Activated CD4-positive, alpha-beta memory T cell treated with anti-CD3 and anti-CD28 coated beads, Interleukin-2, amount 10 ng/mL, durations not matched to agents 7 days and 5 days (primary cell): ENCODE results near the gene BNIP5. TPM values are rescaled to one million over a fixed set of nuclear protein-coding genes. Genes with fewer than 3 reads are reported as not detected.

Experiments used
- CTCF ChIA-PET: fragments of 350-600 bp; sonication (Branson Sonifier 250); formaldehyde crosslinking; loops from one replicate; lab custom pipeline; 2021; ENCODE audit warnings: antibody characterized with exemption, inconsistent platforms; lab: Charles Lee
- POLR2A ChIA-PET: fragments of 350-600 bp; sonication (Branson Sonifier 250); formaldehyde crosslinking; loops from one replicate; lab custom pipeline; 2021; ENCODE audit warnings: antibody characterized with exemption; lab: Charles Lee
- DNase-seq: peaks from one replicate; pipeline ENCODE4 v3.0.0-alpha.2; 2020
- H3K27ac Mint-ChIP-seq: one replicate; pipeline ENCODE4 v1.8.0; 2021; ENCODE audit warnings: mild to moderate bottlenecking, mixed read lengths
- H3K27me3 Mint-ChIP-seq: one replicate; pipeline ENCODE4 v1.8.0; 2021; ENCODE audit warnings: mixed read lengths
- H3K36me3 Mint-ChIP-seq: one replicate; pipeline ENCODE4 v1.8.0; 2021; ENCODE audit warnings: low read depth, mixed read lengths
- H3K4me1 Mint-ChIP-seq: one replicate; pipeline ENCODE4 v1.8.0; 2021; ENCODE audit warnings: mixed read lengths
- H3K4me3 Mint-ChIP-seq: one replicate; pipeline ENCODE4 v1.8.0; 2021; ENCODE audit warnings: mild to moderate bottlenecking, mixed read lengths
- H3K9me3 Mint-ChIP-seq: one replicate; pipeline ENCODE4 v1.8.0; 2021; ENCODE audit warnings: mixed read lengths
- total RNA-seq, 2 experiments: library from RNA; stranded (reverse); gene quantifications; one replicate each; pipeline ENCODE4 v1.2.3, GENCODE V29; 2021

Gene BNIP5
- total RNA-seq, 2 experiments from 2014 or later, result not detected

GRCh38 chr6:36336208-36336710, 429 bp downstream of the BNIP5 start:
- POLR2A ChIA-PET, result interaction anchor here (1.3 kb wide), 1 partner anchor 10 kb away, joined by 3 read pairs; no protein-coding TSS in a partner anchor
- no peak for DNase-seq
- H3K27ac Mint-ChIP-seq, result no peak overlapping the region
- CTCF ChIA-PET, result no interaction called here
- H3K27me3 Mint-ChIP-seq, result peaks cover 57% of the 10 kb centered on the region
- no peaks in the 10 kb centered on the region for H3K9me3 Mint-ChIP-seq
- H3K36me3 Mint-ChIP-seq, result no peaks in the 10 kb centered on the region
- H3K4me3 Mint-ChIP-seq, result no peak overlapping the region
- H3K4me1 Mint-ChIP-seq, result peaks cover 13% of the 10 kb centered on the region

DNA sequence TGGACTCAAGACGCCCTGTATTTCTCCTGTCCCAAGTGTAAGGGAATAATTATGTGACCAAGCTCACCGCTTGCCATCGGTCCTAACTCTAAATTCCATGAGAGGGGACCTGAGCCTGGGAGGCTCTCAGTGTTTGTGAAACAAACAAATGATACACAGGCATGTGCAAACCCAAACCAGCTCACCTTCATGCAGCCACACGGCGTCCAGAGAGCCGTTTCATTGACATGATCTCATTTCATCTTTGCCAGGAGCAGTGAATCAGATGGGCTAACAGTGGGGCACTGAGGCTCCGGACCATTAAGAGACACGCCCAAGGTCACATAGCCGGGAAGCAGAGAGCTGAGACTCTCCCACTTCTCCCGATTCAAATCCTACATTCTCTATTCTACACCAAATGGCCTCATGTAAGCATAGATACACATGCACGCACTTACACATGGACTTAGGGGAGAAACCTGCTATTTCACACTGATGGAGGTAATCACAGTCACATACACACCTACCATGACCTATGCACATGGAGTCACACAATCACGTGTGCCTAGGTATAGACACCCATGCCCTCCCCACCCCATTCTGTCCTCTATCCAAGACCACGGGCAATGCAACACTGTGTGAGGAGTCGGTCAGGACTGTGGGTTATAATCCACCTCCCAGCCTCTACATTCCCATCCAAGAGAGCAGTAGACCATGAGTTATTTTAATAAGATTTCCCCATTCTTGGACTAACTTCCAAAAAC, 1.1 kb downstream of the BNIP5 start:
- H3K4me3 Mint-ChIP-seq, result no peak overlapping the region
- H3K27me3 Mint-ChIP-seq, result peaks cover 53% of the 10 kb centered on the region
- no peak for DNase-seq
- no peaks in the 10 kb centered on the region for H3K9me3 Mint-ChIP-seq
- ChIA-PET POLR2A (no interaction called here), CTCF (no interaction called here)
- no peak overlapping the region for H3K27ac Mint-ChIP-seq
- H3K4me1 Mint-ChIP-seq, result peaks cover 10% of the 10 kb centered on the region
- H3K36me3 Mint-ChIP-seq, result no peaks in the 10 kb centered on the region

DNA sequence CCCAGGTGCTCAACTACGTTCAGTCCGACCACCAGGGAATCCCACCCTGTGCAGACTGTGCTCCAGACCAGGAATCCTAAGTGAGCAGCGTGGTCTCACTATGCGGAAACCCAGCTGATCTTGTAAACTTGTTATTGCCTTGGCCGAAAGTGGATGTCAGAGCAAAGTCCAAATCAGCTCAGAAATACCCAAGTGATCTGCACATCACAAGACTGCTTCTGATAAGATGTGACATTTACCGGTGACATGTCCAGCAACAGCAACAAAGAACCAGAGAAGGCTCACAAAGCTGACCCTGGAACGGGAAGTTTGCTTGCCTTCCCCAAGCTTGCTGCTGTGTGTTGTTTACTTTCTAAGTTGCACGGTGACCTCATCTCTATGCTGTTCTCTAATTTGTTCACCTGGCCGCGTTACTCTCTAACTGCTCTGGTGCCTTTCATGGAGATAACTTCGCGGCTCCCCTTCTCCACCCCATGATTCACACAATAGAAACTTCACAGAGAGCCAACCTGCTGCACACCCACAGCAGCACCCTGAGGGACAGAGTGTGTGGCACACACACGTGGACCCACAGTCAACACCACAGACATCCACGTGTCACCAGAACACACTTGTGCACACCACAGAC, 1.7 kb downstream of the BNIP5 start:
- DNase-seq, result no peak
- H3K4me1 Mint-ChIP-seq, result peaks cover 9% of the 10 kb centered on the region
- no peak overlapping the region for H3K27ac Mint-ChIP-seq
- H3K4me3 Mint-ChIP-seq, result no peak overlapping the region
- no peaks in the 10 kb centered on the region for H3K36me3 Mint-ChIP-seq
- ChIA-PET CTCF (no interaction called here), POLR2A (no interaction called here)
- H3K9me3 Mint-ChIP-seq, result no peaks in the 10 kb centered on the region
- H3K27me3 Mint-ChIP-seq, result peaks cover 48% of the 10 kb centered on the region

DNA sequence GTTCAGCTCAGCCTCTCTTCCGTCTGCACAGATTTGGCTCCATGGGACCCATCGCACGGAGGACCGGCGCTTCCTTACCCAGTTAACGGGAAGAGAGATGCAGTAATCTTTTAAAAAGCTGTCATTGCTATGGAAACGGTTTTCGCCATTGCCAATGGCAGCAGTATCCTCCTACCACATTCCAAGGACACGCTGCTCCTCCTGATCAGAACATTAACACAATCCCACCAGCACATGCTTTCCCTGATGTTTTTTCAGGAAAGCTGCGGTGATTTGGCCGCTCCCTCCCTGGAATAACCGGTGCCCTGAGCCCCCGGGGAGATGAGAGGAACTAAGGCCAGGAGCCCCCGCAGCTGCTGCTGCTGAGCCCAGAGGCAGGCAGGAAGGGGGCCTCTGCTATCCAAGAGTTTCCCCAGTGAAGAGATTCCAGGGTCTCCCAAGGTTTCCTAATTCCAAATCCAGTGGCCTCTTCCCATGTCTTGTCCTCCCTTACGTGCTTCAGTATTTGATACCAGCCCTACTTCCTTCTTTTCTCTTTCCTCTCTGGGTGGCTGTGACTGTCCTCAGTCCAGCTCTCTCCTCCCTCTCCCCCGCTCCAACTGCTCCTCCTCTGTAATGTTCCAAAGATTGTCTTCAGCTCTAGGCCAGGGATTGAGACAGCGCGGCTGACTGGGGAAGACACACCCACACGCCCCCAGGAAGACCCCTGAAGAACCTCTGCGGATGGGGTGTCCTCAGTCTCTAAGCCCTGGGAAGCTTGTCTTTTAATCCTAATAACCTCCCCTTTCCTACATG, 2.6 kb downstream of the BNIP5 start:
- CTCF ChIA-PET, result interaction anchor here (1.1 to 1.2 kb wide), 2 partner anchors 16 to 32 kb away, joined by 3 read pairs; no protein-coding TSS in a partner anchor
- DNase-seq, result no peak
- POLR2A ChIA-PET, result no interaction called here
- H3K27me3 Mint-ChIP-seq, result peaks cover 42% of the 10 kb centered on the region
- H3K4me1 Mint-ChIP-seq, result peaks cover 9% of the 10 kb centered on the region
- H3K9me3 Mint-ChIP-seq, result no peaks in the 10 kb centered on the region
- no peak overlapping the region for H3K27ac Mint-ChIP-seq
- no peak overlapping the region for H3K4me3 Mint-ChIP-seq
- H3K36me3 Mint-ChIP-seq, result no peaks in the 10 kb centered on the region

DNA sequence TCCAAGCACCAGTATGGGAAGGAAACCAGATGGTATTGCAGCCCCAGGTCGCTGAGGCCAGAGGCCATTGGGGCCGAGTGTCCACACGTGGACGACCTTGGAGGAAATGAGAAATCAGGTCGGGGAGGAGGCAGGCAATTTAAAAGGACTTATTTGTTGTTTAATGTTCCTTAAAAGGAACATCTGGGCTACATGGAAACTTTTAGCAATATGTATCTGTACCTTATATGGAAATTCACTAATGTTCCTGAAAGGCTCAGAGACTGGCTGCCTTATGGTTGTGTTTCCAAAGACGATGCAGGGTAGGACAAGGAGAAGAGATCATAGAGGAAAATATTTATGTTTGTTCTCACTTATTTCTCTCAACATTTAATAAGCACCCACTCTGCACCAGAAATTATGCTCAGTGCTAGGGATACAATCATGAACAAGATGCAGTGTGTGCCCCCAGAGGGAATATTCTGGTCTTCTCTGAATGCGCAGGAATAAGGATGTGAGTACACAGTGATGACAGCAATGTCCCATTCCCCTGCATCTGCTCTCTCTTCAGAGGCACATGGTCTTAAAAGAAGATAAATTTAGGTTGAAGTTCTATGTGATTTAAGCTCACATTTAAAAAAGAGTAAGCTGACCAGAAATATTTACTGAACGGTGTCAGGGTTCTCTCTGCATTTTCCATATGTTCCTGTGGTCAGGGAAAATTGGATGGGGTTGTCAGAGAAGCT, 3.4 kb downstream of the BNIP5 start:
- no peak overlapping the region for H3K4me3 Mint-ChIP-seq
- H3K27ac Mint-ChIP-seq, result no peak overlapping the region
- DNase-seq, result no peak
- no peaks in the 10 kb centered on the region for H3K9me3 Mint-ChIP-seq
- ChIA-PET CTCF (interaction anchor here (1.1 to 1.2 kb wide), 2 partner anchors 16 to 31 kb away, joined by 3 read pairs; no protein-coding TSS in a partner anchor), POLR2A (no interaction called here)
- no peaks in the 10 kb centered on the region for H3K36me3 Mint-ChIP-seq
- H3K4me1 Mint-ChIP-seq, result peaks cover 5% of the 10 kb centered on the region
- peaks cover 41% of the 10 kb centered on the region for H3K27me3 Mint-ChIP-seq

DNA sequence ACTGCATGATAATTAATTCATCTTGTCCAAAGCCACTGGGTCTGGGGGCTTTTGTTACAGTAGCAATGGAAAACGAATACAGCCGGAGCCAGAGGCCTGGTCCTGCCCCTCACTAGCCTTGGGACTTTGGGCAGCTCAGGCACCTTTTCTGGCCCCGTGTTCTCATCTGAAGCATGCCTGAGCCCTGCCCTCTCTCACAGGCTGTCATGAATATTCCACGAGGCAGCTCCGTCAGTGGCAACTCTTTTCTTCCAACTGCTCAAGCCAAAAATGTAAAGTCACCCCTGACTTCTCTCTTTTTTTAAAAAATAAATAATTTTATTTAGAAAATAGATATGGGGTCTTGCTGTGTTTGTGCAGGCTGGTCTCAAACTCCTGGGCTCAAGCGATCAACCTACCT, 5.3 kb downstream of the BNIP5 start:
- peaks cover 41% of the 10 kb centered on the region for H3K27me3 Mint-ChIP-seq
- H3K27ac Mint-ChIP-seq, result no peak overlapping the region

DNA sequence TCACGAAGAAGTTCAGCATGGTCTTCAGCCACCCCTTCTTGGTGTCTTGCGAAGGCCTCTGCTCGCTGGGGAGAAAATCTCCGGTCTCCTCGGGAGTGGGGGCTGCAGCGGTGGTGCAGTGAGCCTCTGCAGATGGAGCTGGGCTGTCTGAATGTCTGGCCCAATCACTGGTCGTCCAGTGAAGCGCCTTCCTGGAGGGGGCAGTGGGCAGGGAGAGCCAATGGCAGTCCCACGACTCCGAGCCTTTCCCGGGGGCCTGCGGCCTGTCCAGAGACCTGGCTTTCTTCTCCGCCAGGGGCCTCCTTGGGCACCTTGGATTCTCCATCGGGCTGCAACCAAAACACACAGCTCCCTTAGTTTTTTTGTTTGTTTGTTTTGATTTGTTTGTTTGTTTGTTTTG, 6.3 kb downstream of the BNIP5 start:
- H3K4me3 Mint-ChIP-seq, result no peak overlapping the region
- H3K9me3 Mint-ChIP-seq, result no peaks in the 10 kb centered on the region
- ChIA-PET CTCF (no interaction called here), POLR2A (no interaction called here)
- no peaks in the 10 kb centered on the region for H3K36me3 Mint-ChIP-seq
- H3K27ac Mint-ChIP-seq, result no peak overlapping the region
- H3K4me1 Mint-ChIP-seq, result no peaks in the 10 kb centered on the region
- DNase-seq, result no peak
- peaks cover 46% of the 10 kb centered on the region for H3K27me3 Mint-ChIP-seq

More for the DNA sequence above, 5.3 kb downstream of the BNIP5 start:
- Mint-ChIP-seq H3K9me3 (no peaks in the 10 kb centered on the region), H3K36me3 (no peaks in the 10 kb centered on the region), H3K4me1 (no peaks in the 10 kb centered on the region), H3K4me3 (no peak overlapping the region)
- ChIA-PET CTCF (no interaction called here), POLR2A (no interaction called here)
- no peak for DNase-seq

DNA sequence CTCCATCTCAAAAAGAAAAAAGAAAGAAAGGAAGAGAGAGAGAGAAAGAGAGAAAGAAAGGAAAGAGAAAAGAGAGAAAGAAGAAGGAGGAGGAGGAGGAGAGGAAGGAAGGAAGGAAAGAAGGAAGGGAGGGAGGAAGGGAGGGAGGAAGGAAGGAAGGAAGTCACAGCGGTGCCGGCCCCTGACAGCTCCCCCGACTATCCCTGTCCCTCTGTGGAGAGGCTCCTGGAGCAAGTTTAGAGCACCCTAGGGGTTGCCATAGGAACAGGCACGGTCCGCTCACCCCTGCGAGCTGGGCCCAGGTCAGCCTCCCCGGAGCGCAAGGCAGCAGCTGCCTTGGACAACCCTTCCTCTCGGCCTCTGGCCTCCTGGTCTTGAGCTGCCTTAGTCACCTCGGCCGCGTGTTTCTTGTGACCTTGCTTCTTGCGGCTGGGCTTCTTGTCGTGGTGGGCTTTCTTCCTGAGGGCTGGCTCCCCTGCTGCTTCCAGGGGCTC, 6.8 kb downstream of the BNIP5 start:
- H3K4me3 Mint-ChIP-seq, result no peak overlapping the region
- no peak overlapping the region for H3K27ac Mint-ChIP-seq
- H3K27me3 Mint-ChIP-seq, result peaks cover 41% of the 10 kb centered on the region
- H3K36me3 Mint-ChIP-seq, result no peaks in the 10 kb centered on the region
- ChIA-PET CTCF (no interaction called here), POLR2A (no interaction called here)
- DNase-seq, result no peak
- H3K9me3 Mint-ChIP-seq, result no peaks in the 10 kb centered on the region
- no peaks in the 10 kb centered on the region for H3K4me1 Mint-ChIP-seq

- ChIA-PET CTCF (interaction anchor here (1.8 kb wide), 1 partner anchor 12 kb away, joined by 7 read pairs; no protein-coding TSS in a partner anchor), POLR2A (no interaction called here)
- no peak for DNase-seq
- no peaks in the 10 kb centered on the region for H3K9me3 Mint-ChIP-seq
- no peaks in the 10 kb centered on the region for H3K4me1 Mint-ChIP-seq
- no peak overlapping the region for H3K27ac Mint-ChIP-seq
- peaks cover 30% of the 10 kb centered on the region for H3K27me3 Mint-ChIP-seq
- no peaks in the 10 kb centered on the region for H3K36me3 Mint-ChIP-seq
- H3K4me3 Mint-ChIP-seq, result no peak overlapping the region
Observed at GRCh38 chr6:36328600-36328999, 8.1 kb downstream of the BNIP5 start.

GRCh38 chr6:36327919-36328236, 8.8 kb downstream of the BNIP5 start:
- POLR2A ChIA-PET, result no interaction called here
- Mint-ChIP-seq H3K36me3 (no peaks in the 10 kb centered on the region), H3K27me3 (peaks cover 24% of the 10 kb centered on the region), H3K27ac (no peak overlapping the region), H3K9me3 (no peaks in the 10 kb centered on the region), H3K4me1 (no peaks in the 10 kb centered on the region), H3K4me3 (no peak overlapping the region)
- no peak for DNase-seq
- CTCF ChIA-PET, result interaction anchor here (1.8 kb wide), 1 partner anchor 13 kb away, joined by 7 read pairs; no protein-coding TSS in a partner anchor

DNA sequence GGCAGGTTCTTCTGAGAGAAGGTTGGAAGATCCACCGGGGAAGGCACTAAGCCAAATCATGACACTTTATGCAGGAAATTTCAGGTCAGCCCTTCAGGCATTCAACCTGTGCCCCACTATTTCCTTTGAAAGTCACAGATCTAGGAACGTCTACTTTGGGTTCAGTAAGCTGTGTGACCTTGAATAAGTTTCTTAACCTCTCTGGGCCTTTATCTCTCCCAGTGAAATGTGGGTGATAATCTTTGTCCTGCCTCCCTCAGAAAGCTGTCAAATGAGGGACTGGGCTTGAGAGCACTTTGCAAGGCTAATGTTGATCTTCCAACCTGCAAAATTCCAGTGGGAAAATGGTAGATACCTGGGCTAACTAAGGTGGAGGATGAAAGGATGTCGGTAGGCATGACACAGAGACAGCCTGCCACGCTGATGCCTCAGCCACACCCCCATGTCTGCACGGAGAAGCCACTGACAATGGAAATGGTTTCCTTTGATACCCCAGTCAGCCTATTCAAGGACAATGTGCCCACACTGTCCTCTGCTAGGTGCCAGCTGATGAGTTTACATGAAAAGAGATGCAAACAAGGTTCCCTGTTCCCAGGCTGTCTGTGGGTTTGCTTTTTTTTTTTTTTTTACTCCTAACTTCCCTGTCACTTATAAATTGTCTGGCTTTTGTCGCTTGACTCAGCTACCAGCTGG, 9.3 kb downstream of the BNIP5 start:
- H3K27me3 Mint-ChIP-seq, result peaks cover 21% of the 10 kb centered on the region
- H3K4me1 Mint-ChIP-seq, result no peaks in the 10 kb centered on the region
- CTCF ChIA-PET, result interaction anchor here (1.8 kb wide), 1 partner anchor 13 kb away, joined by 7 read pairs; no protein-coding TSS in a partner anchor
- no peaks in the 10 kb centered on the region for H3K36me3 Mint-ChIP-seq
- H3K4me3 Mint-ChIP-seq, result no peak overlapping the region
- H3K27ac Mint-ChIP-seq, result no peak overlapping the region
- POLR2A ChIA-PET, result no interaction called here
- H3K9me3 Mint-ChIP-seq, result no peaks in the 10 kb centered on the region
- no peak for DNase-seq
